Heart right ventricle (tissue), 16 donors: ENCODE data around the gene PSMD3. TPM values are rescaled to one million over a fixed set of nuclear protein-coding genes. Genes with fewer than 3 reads are reported as not detected.

Experiments
- ATAC-seq, 8 donors: fragments of 200-7000 bp; cut with Tn5 transposase; one replicate each; pipeline ENCODE4 v1.9.1; 2020; ENCODE audit warnings: mild to moderate bottlenecking in 8 of 8, moderate library complexity in 8 of 8, moderate number of reproducible peaks in 1 of 8
- DNase-seq, 2 donors: peaks; one replicate each; pipeline ENCODE4 v3.0.0-alpha.2; 2020
- H3K27ac ChIP-seq, 10 donors: fragments of 200-600 bp; sonication (generic) in 2 of 10; one replicate each; pipeline versions ENCODE4 v1.5.0 to v1.8.0; 2020 to 2022; ENCODE audit warnings: mild to moderate bottlenecking in 3 of 10
- H3K27me3 ChIP-seq, 7 donors: fragments of 200-600 bp; one replicate each; pipeline ENCODE4 v1.8.0; 2021 to 2022; ENCODE audit warnings: mild to moderate bottlenecking in 2 of 7
- H3K36me3 ChIP-seq, 9 donors: fragments of 200-600 bp; sonication (generic) in 1 of 9; one replicate each; pipeline versions ENCODE4 v1.5.0 to v1.8.0; 2020 to 2022; ENCODE audit warnings: mild to moderate bottlenecking in 2 of 9
- H3K4me1 ChIP-seq, 9 donors: fragments of 200-600 bp; sonication (generic) in 1 of 9; one replicate each; pipeline versions ENCODE4 v1.5.0 to v1.8.0; 2020 to 2022; ENCODE audit warnings: mild to moderate bottlenecking in 4 of 9
- H3K4me3 ChIP-seq, 10 donors: fragments of 200-600 bp; sonication (generic) in 2 of 10; one replicate each; pipeline versions ENCODE4 v1.5.0 to v1.8.0; 2020 to 2022; ENCODE audit warnings: mild to moderate bottlenecking in 7 of 10, moderate library complexity in 2 of 10
- H3K9me3 ChIP-seq, 11 donors: fragments of 200-600 bp in 10 of 11; sonication (generic) in 2 of 11; one replicate each; pipeline versions ENCODE4 v1.5.0 to v1.8.0; 2013 to 2022; ENCODE audit warnings: mild to moderate bottlenecking in 2 of 11, control low read depth in 1 of 11, moderate library complexity in 1 of 11
- WGBS, 2 donors: extraction: QIAGEN DNeasy Blood & Tissue Kit; methylation state at CpG; one replicate each; pipeline ENCODE4 v1.1.7; 2013; ENCODE audit warnings: inconsistent platforms in 1 of 2; 5-methylcytosine and 5-hydroxymethylcytosine counted together
- intact Hi-C, 10 donors: fragments of 100-400 bp; cut with DNase I; formaldehyde crosslinking; loops; one replicate each; pipeline versions ENCODE4 v1.11.1 to v1.14.2; 2022
- polyA plus RNA-seq, 2 donors: library from polyadenylated mRNA; stranded (reverse); fragments of 200-250 nt; gene quantifications; one replicate each; pipeline ENCODE4 v1.2.3, GENCODE V29; 2013
- total RNA-seq, 10 donors: library from RNA; stranded (reverse); fragmentation: NEBNext Ultra II Directional in 3 of 10; extraction: Animal tissue kit (Norgen Biotek cat#: 25700) in 3 of 10; gene quantifications; one replicate each; pipeline versions ENCODE4 v1.2.1 to v1.2.4, GENCODE V29; 2021 to 2023
- TF ChIP-seq, protein P1 (sequence below), 9 donors: fragments of 200-600 bp; sonication (generic) in 2 of 9; IDR thresholded peaks; one replicate each; pipeline versions ENCODE4 v1.5.0 to v1.8.0; 2021 to 2022; ENCODE audit warnings: antibody characterized with exemption in 9 of 9, mild to moderate bottlenecking in 5 of 9, moderate library complexity in 1 of 9
- donor health status: Arrhythmogenic right ventricular cardiomyopathy.
- donor health status: ischemic (EF 13 %, LVEDD 7.1; RV severe dilation, severe dysfunction).
- donor health status: healthy with polysubstance abuse.
- donor health status: DM: no; HTN: yes; CAD: no.
- donor health status: DM: no; HTN: no; CAD: no.
- donor health status: ischemic (EF 25% LVEDD 6.9; RV normal size, moderate dysfunction).
- donor health status: ischemic (EF 25% LVEDD 5.7; RV mildly dilated, moderate dysfunction).
- donor health status: healthy.
- donor health status: DM: yes; HTN: yes; CAD: no.
- donor health status: Ischemic cardiomyopathy.
- donor health status: ischemic (EF 35%, LVEDD 5.7; RV mildly dilated, moderate dysfunction).
- donor health status: nonischemic (EF 11% LVEDD 7.7; RV severe dilation, severe dysfunction).
- donor health status: DM: yes; HTN: yes; CAD: no.
- donor health status: PGD.
- donor health status: ischemic (EF 29% LVEDD 5.4; RV normal size, mild dysfunction).
- donor health status: nonischemic (EF 23%, LVEDD 6.1; RV moderate dilation, normal function).

PSMD3 gene
- total and polyA plus RNA-seq, 12 donors, result 46.7 to 113 (median 81.8) TPM

DNA sequence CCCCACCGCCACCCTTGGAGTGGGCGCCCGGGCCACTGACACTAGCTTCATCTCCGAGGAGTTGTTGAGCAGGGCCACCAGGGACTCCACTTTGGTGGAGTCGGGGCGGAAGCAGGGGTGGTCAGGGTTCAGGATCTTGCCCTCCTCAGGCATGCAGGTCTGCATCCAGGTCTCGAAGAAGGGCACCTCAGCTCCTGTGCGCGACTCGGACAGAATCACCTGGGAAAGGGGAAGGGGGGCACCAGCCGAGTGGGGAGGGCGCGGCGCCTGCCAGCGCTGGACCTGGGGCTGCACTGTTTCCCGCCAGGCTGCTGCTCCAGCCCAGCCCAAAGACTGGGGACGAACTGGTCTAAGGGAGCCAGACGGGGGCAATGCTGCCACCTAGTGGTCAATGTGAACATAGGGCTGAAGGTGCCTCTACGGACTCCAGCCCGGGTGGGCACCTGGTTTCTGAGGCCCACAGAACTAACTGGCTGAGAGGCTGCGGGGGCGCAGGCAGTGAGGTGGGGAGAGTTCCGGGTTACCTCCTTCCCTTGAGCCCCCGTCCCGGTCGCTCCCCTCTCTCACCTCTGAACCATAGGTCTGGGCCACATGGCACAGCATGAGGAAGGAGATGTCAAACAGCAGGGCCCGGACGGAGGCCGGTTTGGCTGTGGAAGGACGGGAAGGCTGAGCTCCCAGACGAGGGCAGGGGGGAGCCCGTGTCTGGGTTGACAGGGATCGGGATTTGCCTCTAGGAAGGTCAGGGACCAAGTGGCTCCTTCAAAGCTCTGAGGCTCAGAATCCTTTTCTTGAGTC, 46.4 kb downstream of the PSMD3 start:
- H3K27me3 ChIP-seq, result no peaks in the 10 kb centered on the region
- peak overlapping the region in 2 of 10 donors; percentile 18 to 31 for H3K27ac ChIP-seq
- 31 to 35% methylated on average over 33 of the region's 33 CpGs for WGBS, 2 donors
- no peak overlapping the region for H3K4me3 ChIP-seq
- intact Hi-C loops, result loop anchor here in 5 of 10 donors (1.0 to 10.0 kb wide), 4 partner anchors 14 to 138 kb away; no protein-coding TSS in a partner anchor
- TF ChIP-seq, protein P1, sequence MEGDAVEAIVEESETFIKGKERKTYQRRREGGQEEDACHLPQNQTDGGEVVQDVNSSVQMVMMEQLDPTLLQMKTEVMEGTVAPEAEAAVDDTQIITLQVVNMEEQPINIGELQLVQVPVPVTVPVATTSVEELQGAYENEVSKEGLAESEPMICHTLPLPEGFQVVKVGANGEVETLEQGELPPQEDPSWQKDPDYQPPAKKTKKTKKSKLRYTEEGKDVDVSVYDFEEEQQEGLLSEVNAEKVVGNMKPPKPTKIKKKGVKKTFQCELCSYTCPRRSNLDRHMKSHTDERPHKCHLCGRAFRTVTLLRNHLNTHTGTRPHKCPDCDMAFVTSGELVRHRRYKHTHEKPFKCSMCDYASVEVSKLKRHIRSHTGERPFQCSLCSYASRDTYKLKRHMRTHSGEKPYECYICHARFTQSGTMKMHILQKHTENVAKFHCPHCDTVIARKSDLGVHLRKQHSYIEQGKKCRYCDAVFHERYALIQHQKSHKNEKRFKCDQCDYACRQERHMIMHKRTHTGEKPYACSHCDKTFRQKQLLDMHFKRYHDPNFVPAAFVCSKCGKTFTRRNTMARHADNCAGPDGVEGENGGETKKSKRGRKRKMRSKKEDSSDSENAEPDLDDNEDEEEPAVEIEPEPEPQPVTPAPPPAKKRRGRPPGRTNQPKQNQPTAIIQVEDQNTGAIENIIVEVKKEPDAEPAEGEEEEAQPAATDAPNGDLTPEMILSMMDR (IDR thresholded peaks at IDR 0.05), result peak; percentile 91 to 97 (median 95)
- peaks cover 8 to 38% (median 16%) of the 10 kb centered on the region in 9 donors for H3K4me1 ChIP-seq
- no peaks in the 10 kb centered on the region for H3K9me3 ChIP-seq
- ATAC-seq (peak; percentile 87 to 94 (median 91)), DNase-seq (peak; percentile 78 to 87)
- H3K36me3 ChIP-seq, result peaks cover 0 to 100% (median 77%) of the 10 kb centered on the region in 9 donors

GRCh38 chr17:40027614-40028012, 47.0 kb downstream of the PSMD3 start:
- intact Hi-C loops, result loop anchor here in 5 of 10 donors (1.0 to 10.0 kb wide), 4 partner anchors 14 to 137 kb away; no protein-coding TSS in a partner anchor

DNA sequence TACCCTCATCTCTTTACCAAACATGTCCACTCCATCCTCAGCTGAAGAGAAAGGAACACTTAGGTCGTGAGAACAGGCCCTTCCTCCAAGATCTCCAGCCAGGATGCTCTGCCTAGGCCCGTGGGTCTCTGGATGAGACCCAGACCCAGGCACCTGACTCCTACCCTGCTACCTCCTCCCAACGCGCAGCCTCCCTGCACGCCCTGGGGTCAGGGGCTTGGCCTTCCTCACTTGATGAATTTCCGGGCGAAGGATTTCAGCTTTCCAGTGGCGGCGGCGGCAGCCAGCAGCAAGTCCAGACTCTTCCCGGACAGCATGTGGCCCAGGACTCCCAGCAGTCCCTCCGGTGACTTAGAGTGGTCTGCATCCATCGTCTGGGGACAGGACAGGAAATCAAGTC, 48.0 kb downstream of the PSMD3 start:
- no peak overlapping the region for H3K4me3 ChIP-seq
- intact Hi-C loops, result loop anchor here in 3 of 10 donors (5.0 to 10.0 kb wide), 2 partner anchors 59 to 136 kb away; no protein-coding TSS in a partner anchor
- ATAC-seq (no peak), DNase-seq (no peak)
- peaks cover 9 to 43% (median 17%) of the 10 kb centered on the region in 9 donors for H3K4me1 ChIP-seq
- TF ChIP-seq, protein P1 (IDR thresholded peaks at IDR 0.05), result no peak
- no peaks in the 10 kb centered on the region for H3K9me3 ChIP-seq
- H3K27me3 ChIP-seq, result no peaks in the 10 kb centered on the region
- H3K36me3 ChIP-seq, result peaks cover 0 to 100% (median 65%) of the 10 kb centered on the region in 9 donors
- WGBS, 2 donors, result 83 to 91% methylated on average over 13 of the region's 13 CpGs
- no peak overlapping the region for H3K27ac ChIP-seq

More at GRCh38 chr17:40027614-40028012, 47.0 kb downstream of the PSMD3 start:
- 82% methylated on average over 5 of the region's 5 CpGs for WGBS, 2 donors
- TF ChIP-seq, protein P1 (IDR thresholded peaks at IDR 0.05), result no peak
- Histone ChIP-seq H3K27ac (peak overlapping the region in 2 of 10 donors; percentile 18 to 31), H3K4me3 (no peak overlapping the region), H3K27me3 (no peaks in the 10 kb centered on the region), H3K9me3 (no peaks in the 10 kb centered on the region), H3K36me3 (peaks cover 0 to 100% (median 72%) of the 10 kb centered on the region in 9 donors), H3K4me1 (peaks cover 8 to 42% (median 16%) of the 10 kb centered on the region in 9 donors)
- no peak for ATAC-seq
- DNase-seq, result no peak

- Histone ChIP-seq H3K4me1 (peaks cover 4 to 32% (median 15%) of the 10 kb centered on the region in 9 donors), H3K27me3 (no peaks in the 10 kb centered on the region), H3K27ac (peak overlapping the region in 7 of 10 donors; percentile 18 to 76 (median 48)), H3K4me3 (no peak overlapping the region), H3K36me3 (peaks cover 0 to 100% (median 57%) of the 10 kb centered on the region in 9 donors), H3K9me3 (no peaks in the 10 kb centered on the region)
- DNase-seq (no peak), ATAC-seq (no peak)
- TF ChIP-seq, protein P1 (IDR thresholded peaks at IDR 0.05), result no peak
- intact Hi-C loops, result loop anchor here in 4 of 10 donors (10.0 kb wide), 3 partner anchors 53 to 143 kb away; partner anchors contain the start of gene RAPGEFL1 (in 1 of the 4)
- 90 to 92% methylated on average over 11 of the region's 11 CpGs for WGBS, 2 donors
Observed at GRCh38 chr17:40031706-40032105, 51.1 kb downstream of the PSMD3 start.
